Mucosa of stomach (tissue), 1 donor: ENCODE data around the gene SEC61G.

Experiments
- H3K27me3 ChIP-seq: one replicate; pipeline ENCODE4 v1.7.0; 2013; ENCODE audit warnings: mild to moderate bottlenecking, low read length; ENCODE audit not compliant: control insufficient read depth, insufficient read depth
- H3K36me3 ChIP-seq: one replicate; pipeline ENCODE4 v1.7.0; 2013; ENCODE audit warnings: low read length; ENCODE audit not compliant: control insufficient read depth, insufficient read depth
- H3K4me1 ChIP-seq: one replicate; pipeline ENCODE4 v1.7.0; 2013; ENCODE audit warnings: mild to moderate bottlenecking, low read length; ENCODE audit not compliant: control insufficient read depth, insufficient read depth
- H3K4me3 ChIP-seq: one replicate; pipeline ENCODE4 v1.7.0; 2013; ENCODE audit warnings: low read length
- H3K9ac ChIP-seq: one replicate; pipeline ENCODE4 v1.7.0; 2013; ENCODE audit warnings: mild to moderate bottlenecking, low read length, moderate library complexity
- H3K9me3 ChIP-seq: one replicate; pipeline ENCODE4 v1.7.0; 2013; ENCODE audit warnings: mild to moderate bottlenecking, low read length, moderate library complexity; ENCODE audit not compliant: control insufficient read depth
- donor health status: Pancreatic carcinoma.

SEC61G gene

GRCh38 chr7:54705436-54705835 lies 53.6 kb downstream of the SEC61G start:
- Histone ChIP-seq H3K36me3 (no peaks in the 10 kb centered on the region), H3K9ac (no peak overlapping the region), H3K27me3 (no peaks in the 10 kb centered on the region), H3K4me1 (no peaks in the 10 kb centered on the region), H3K4me3 (no peak overlapping the region), H3K9me3 (no peaks in the 10 kb centered on the region)

- Histone ChIP-seq H3K4me1 (no peaks in the 10 kb centered on the region), H3K4me3 (no peak overlapping the region), H3K9ac (no peak overlapping the region), H3K36me3 (no peaks in the 10 kb centered on the region), H3K27me3 (no peaks in the 10 kb centered on the region), H3K9me3 (no peaks in the 10 kb centered on the region)
Observed at GRCh38 chr7:54704851-54705250, 54.2 kb downstream of the SEC61G start.
